ENCODE results near the gene RREB1.

DNA sequence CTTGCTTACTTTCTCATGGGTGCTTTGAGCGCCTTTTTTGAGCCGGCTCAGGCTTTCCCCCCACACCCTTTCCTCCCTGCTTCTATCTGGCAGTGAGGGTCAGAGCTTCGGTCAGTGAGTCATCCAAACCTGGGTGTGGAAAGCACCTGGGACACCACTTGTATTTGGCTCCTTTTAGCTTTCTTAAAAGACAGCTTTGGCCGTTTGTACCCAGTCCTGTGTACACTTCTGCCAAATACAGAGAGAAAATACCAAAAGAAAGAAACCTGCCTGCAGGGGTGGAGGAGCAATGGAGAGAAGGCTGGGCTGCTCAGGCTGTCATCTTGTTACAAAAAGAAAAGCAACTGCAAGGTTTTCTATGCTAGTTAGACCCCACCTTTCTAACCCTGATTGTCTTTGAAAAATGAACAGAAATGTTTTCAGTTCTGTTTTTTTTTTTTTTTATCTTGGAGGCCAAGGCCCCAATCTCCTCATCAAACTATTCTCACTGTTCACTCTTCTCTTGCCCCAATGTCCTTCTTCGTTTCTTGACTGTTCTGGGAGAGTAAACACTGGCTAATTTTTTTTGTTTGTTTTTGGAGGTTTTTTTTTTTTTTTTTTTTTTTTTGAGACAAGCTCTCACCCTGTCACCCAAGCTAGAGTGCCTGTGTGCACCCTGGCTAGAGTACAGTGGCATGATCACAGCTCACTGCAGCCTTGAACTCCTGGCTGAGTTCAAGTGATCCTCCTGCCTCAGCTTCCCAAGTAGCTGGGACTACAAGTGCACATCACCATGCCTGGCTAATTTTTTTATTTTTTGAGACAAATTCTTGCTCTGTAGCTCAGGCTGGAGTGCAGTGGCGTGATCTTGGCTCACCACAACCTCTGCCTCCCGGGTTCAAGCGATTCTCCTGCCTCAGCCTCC lies 128.8 kb downstream of the RREB1 start:
- TF ChIP-seq, protein P1, sequence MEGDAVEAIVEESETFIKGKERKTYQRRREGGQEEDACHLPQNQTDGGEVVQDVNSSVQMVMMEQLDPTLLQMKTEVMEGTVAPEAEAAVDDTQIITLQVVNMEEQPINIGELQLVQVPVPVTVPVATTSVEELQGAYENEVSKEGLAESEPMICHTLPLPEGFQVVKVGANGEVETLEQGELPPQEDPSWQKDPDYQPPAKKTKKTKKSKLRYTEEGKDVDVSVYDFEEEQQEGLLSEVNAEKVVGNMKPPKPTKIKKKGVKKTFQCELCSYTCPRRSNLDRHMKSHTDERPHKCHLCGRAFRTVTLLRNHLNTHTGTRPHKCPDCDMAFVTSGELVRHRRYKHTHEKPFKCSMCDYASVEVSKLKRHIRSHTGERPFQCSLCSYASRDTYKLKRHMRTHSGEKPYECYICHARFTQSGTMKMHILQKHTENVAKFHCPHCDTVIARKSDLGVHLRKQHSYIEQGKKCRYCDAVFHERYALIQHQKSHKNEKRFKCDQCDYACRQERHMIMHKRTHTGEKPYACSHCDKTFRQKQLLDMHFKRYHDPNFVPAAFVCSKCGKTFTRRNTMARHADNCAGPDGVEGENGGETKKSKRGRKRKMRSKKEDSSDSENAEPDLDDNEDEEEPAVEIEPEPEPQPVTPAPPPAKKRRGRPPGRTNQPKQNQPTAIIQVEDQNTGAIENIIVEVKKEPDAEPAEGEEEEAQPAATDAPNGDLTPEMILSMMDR (optimal IDR thresholded peaks at IDR 0.05 in 1 of 3, IDR thresholded peaks at IDR 0.05 in 1 of 3, conservative IDR thresholded peaks at IDR 0.05 in 1 of 3; ENCODE audit: extremely low read depth in 1 of 3, insufficient read depth in 2 of 3, low read length in 3 of 3) = no peak
- TF ChIP-seq EZH2 (IDR thresholded peaks at IDR 0.05; ENCODE audit: low read length) = no peak

All from keratinocyte (primary cell).